ENCODE measurements around the gene FCHO1. TPM values are rescaled to one million over a fixed set of nuclear protein-coding genes. Genes with fewer than 3 reads are reported as not detected.

FCHO1 gene
- total RNA-seq, 2 experiments from 2014 or later: 85.6 to 107 TPM

DNA sequence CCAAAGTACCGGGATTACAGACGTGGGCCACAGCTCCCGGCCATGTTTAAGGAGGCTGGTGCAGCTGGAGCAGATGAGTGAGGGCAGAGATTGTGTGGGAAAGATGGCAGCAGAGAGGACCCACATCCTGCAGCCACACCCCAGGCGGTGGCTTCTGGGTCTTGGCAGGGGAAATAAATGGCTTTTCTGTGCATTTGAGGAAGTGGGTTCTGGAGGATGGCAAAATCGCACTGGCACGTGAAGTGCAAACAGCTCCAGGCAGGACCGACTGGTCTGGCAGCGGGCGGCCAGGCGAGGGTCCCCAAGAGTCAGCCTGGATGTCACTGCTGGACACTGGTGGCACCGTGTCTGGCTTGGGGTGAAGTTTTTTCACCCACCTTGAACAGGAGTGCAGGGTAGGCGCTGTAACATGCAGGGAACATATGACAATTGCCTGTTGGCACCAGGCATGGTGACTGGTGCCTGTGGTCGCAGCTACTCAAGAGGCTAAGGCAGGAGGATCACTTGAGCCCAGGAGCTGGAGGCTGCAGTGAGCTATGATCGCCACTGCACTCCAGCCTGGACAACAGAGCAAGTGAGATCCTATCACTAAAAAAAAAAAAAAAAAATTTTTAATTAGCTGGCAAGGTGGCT lies 52.1 kb downstream of the FCHO1 start:
- Histone ChIP-seq H3K4me2 (ENCODE audit: low read length) (no peak overlapping the region), H3K36me3 (ENCODE audit: insufficient read depth, low read length) (no peaks in the 10 kb centered on the region), H3K4me1 (ENCODE audit: insufficient read depth, low read length, poor library complexity, severe bottlenecking) (no peaks in the 10 kb centered on the region), H3K4me3 (ENCODE audit: low read depth, low read length, poor library complexity, severe bottlenecking) (no peak overlapping the region), H2AFZ (ENCODE audit: low read length) (no peak overlapping the region), H3K9me2 (ENCODE audit: insufficient read depth, low read length) (no peaks in the 10 kb centered on the region), H3K9me3 (ENCODE audit: low read length) (no peaks in the 10 kb centered on the region), H3K27ac (ENCODE audit: low read depth, low read length, poor library complexity, severe bottlenecking) (no peak overlapping the region), H4K20me1 (ENCODE audit: insufficient read depth, low read length) (no peaks in the 10 kb centered on the region), H3K79me2 (ENCODE audit: insufficient read depth, low read depth, low read length) (no peaks in the 10 kb centered on the region)
- ChIA-PET CTCF (ENCODE audit: unreplicated experiment) (no interaction called here), POLR2A (interaction anchor here (0.6 to 0.7 kb wide), 2 partner anchors 136 to 361 kb away, joined by 3 to 4 read pairs; no protein-coding TSS in a partner anchor)
- no TSS peak for BruUV-seq (replicated peaks)
- DNase-seq (ENCODE audit: low spot score): no peak
- no peak for TF ChIP-seq EZH2phosphoT487 (IDR thresholded peaks at IDR 0.05; ENCODE audit: borderline replicate concordance, low read depth, low read length)
- TF ChIP-seq, protein P1, sequence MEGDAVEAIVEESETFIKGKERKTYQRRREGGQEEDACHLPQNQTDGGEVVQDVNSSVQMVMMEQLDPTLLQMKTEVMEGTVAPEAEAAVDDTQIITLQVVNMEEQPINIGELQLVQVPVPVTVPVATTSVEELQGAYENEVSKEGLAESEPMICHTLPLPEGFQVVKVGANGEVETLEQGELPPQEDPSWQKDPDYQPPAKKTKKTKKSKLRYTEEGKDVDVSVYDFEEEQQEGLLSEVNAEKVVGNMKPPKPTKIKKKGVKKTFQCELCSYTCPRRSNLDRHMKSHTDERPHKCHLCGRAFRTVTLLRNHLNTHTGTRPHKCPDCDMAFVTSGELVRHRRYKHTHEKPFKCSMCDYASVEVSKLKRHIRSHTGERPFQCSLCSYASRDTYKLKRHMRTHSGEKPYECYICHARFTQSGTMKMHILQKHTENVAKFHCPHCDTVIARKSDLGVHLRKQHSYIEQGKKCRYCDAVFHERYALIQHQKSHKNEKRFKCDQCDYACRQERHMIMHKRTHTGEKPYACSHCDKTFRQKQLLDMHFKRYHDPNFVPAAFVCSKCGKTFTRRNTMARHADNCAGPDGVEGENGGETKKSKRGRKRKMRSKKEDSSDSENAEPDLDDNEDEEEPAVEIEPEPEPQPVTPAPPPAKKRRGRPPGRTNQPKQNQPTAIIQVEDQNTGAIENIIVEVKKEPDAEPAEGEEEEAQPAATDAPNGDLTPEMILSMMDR (conservative IDR thresholded peaks at IDR 0.05; ENCODE audit: low read length): no peak
- intact Hi-C loops (cut with micrococcal nuclease; ENCODE audit: unreplicated experiment): no loop called here

DNA sequence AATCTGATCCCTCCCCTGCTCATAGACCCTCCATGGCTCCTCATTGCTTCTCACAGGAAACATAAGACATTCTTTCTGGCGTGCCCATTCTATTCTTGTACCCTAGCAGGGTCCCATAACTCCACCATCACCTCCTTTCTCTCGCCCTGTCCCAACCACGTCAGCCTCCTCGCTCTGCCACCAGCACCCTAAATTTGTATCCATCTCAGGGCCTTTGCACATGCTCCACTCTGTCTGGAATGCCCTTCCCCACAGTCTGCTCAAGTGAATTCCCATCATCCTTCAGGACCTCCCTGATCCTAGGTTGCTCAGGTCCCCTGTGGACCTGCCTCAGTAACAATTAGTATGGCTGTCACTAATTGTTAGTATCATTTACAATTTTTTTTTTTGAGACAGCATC lies 54.1 kb downstream of the FCHO1 start:
- Histone ChIP-seq H3K27ac (ENCODE audit: low read depth, low read length, poor library complexity, severe bottlenecking) (no peak overlapping the region), H4K20me1 (ENCODE audit: insufficient read depth, low read length) (no peaks in the 10 kb centered on the region), H3K9me2 (ENCODE audit: insufficient read depth, low read length) (no peaks in the 10 kb centered on the region), H2AFZ (ENCODE audit: low read length) (no peak overlapping the region), H3K4me1 (ENCODE audit: insufficient read depth, low read length, poor library complexity, severe bottlenecking) (no peaks in the 10 kb centered on the region), H3K4me3 (ENCODE audit: low read depth, low read length, poor library complexity, severe bottlenecking) (no peak overlapping the region), H3K4me2 (ENCODE audit: low read length) (no peak overlapping the region), H3K9me3 (ENCODE audit: low read length) (no peaks in the 10 kb centered on the region), H3K79me2 (ENCODE audit: insufficient read depth, low read depth, low read length) (no peaks in the 10 kb centered on the region), H3K36me3 (ENCODE audit: insufficient read depth, low read length) (no peaks in the 10 kb centered on the region)
- no peak for DNase-seq (ENCODE audit: low spot score)
- no peak for TF ChIP-seq EZH2phosphoT487 (IDR thresholded peaks at IDR 0.05; ENCODE audit: borderline replicate concordance, low read depth, low read length)
- TF ChIP-seq, protein P1 (conservative IDR thresholded peaks at IDR 0.05; ENCODE audit: low read length): no peak
- CTCF ChIA-PET (ENCODE audit: unreplicated experiment): no interaction called here
- intact Hi-C loops (cut with micrococcal nuclease; ENCODE audit: unreplicated experiment): no loop called here
- POLR2A ChIA-PET: interaction anchor here (1.0 kb wide), 1 partner anchor 34 kb away, joined by 4 read pairs; no protein-coding TSS in a partner anchor
- no TSS peak for BruUV-seq (replicated peaks)

GRCh38 chr19:17806945-17807344 lies 55.7 kb downstream of the FCHO1 start:
- Histone ChIP-seq H3K4me3 (ENCODE audit: low read depth, low read length, poor library complexity, severe bottlenecking) (no peak overlapping the region), H3K79me2 (ENCODE audit: insufficient read depth, low read depth, low read length) (no peaks in the 10 kb centered on the region), H2AFZ (ENCODE audit: low read length) (no peak overlapping the region), H4K20me1 (ENCODE audit: insufficient read depth, low read length) (no peaks in the 10 kb centered on the region), H3K4me1 (ENCODE audit: insufficient read depth, low read length, poor library complexity, severe bottlenecking) (no peaks in the 10 kb centered on the region), H3K9me3 (ENCODE audit: low read length) (no peaks in the 10 kb centered on the region), H3K4me2 (ENCODE audit: low read length) (no peak overlapping the region), H3K36me3 (ENCODE audit: insufficient read depth, low read length) (no peaks in the 10 kb centered on the region), H3K9me2 (ENCODE audit: insufficient read depth, low read length) (no peaks in the 10 kb centered on the region), H3K27ac (ENCODE audit: low read depth, low read length, poor library complexity, severe bottlenecking) (no peak overlapping the region)
- BruUV-seq (replicated peaks): no TSS peak
- TF ChIP-seq, protein P1 (conservative IDR thresholded peaks at IDR 0.05; ENCODE audit: low read length): no peak
- TF ChIP-seq EZH2phosphoT487 (IDR thresholded peaks at IDR 0.05; ENCODE audit: borderline replicate concordance, low read depth, low read length): no peak
- DNase-seq (ENCODE audit: low spot score): no peak
- ChIA-PET CTCF (ENCODE audit: unreplicated experiment) (no interaction called here), POLR2A (no interaction called here)
- intact Hi-C loops (cut with micrococcal nuclease; ENCODE audit: unreplicated experiment): no loop called here

Measured in OCI-LY7 (cell line).